Measurements from ENCODE around the gene ECT2.
"Not testable (repeated sequence)": the region's sequence is repeated elsewhere in the genome, so short reads cannot be mapped to it uniquely, and the experiment has no call there.

ECT2 gene

GRCh38 chr3:172866726-172867350 is 116.3 kb downstream of the ECT2 start:
- DNase-seq: not testable (repeated sequence)

GRCh38 chr3:172868582-172869200 is 118.2 kb downstream of the ECT2 start:
- DNase-seq: peak; percentile 39

GRCh38 chr3:172869368-172869771 is 118.8 kb downstream of the ECT2 start:
- peak; percentile 0 for DNase-seq

DNA sequence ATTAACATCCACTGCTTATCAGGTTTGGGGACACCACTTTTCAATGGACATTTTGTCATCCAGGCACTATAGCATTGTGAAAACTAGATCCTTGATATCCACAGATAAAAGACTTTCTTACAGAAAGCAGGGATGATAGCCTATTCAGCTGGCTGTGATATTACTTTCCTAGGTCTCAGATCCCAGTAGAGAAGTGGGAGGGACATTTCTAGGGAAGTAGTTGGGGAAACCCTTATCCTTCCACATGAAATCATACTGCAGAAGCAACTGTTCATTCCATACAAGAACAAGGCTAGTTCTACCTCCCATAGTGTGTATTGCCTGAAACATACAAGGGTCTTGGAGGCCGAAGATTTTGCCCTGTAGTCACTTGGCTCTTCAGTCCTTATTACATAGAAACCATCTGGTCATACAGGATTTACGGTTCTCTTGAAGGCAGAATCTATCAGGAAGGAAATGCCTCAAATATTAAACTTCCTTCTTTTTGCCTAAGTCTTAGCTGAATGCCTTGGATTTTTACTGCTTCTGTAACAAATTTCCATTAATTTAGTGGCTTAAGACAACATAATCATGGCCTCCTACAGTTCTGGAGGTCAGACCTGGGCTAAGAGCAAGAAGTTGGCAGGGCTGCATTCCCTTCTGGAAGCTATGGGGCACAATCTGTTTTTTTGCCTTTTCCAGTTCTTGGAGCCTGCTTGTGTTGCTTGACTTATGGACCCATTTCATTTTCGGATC is 119.4 kb downstream of the ECT2 start:
- no peak for DNase-seq
